Lung (tissue), 12 donors: ENCODE results near the gene CDC42BPA. TPM values are rescaled to one million over a fixed set of nuclear protein-coding genes. Genes with fewer than 3 reads are reported as not detected.

Experiments
- ATAC-seq: fragments of 200-7000 bp; cut with Tn5 transposase; one replicate; pipeline ENCODE4 v1.9.1; 2020; ENCODE audit warnings: moderate number of reproducible peaks; ENCODE audit not compliant: insufficient read depth, low FRiP score
- DNase-seq, 3 donors: peaks; one replicate each; pipeline ENCODE4 v3.0.0-alpha.2; 2013 to 2017
- H3K27ac ChIP-seq, 2 donors: one replicate each; pipeline ENCODE4 v1.5.1; 2013; ENCODE audit warnings: mild to moderate bottlenecking in 2 of 2, moderate library complexity in 2 of 2, control low read depth in 1 of 2, inconsistent platforms in 1 of 2, low read depth in 1 of 2, low read length in 1 of 2
- H3K27me3 ChIP-seq, 3 donors: one replicate each; pipeline ENCODE4 v1.5.1; 2013; ENCODE audit warnings: low read length in 2 of 3; ENCODE audit not compliant: control insufficient read depth in 3 of 3, insufficient read depth in 3 of 3
- H3K36me3 ChIP-seq, 4 donors: one replicate each; pipeline ENCODE4 v1.5.1; 2013; ENCODE audit warnings: low read length in 4 of 4, mild to moderate bottlenecking in 1 of 4, moderate library complexity in 1 of 4; ENCODE audit not compliant: control insufficient read depth in 4 of 4, insufficient read depth in 4 of 4
- H3K4me1 ChIP-seq, 5 donors: one replicate each; pipeline ENCODE4 v1.5.1; 2013; ENCODE audit warnings: low read length in 5 of 5, mild to moderate bottlenecking in 2 of 5, moderate library complexity in 1 of 5; ENCODE audit not compliant: control insufficient read depth in 5 of 5, insufficient read depth in 5 of 5
- H3K4me3 ChIP-seq: one replicate; pipeline ENCODE4 v1.5.1; 2013; ENCODE audit warnings: mild to moderate bottlenecking, control low read depth, moderate library complexity
- H3K9ac ChIP-seq, 2 donors: one replicate each; pipeline ENCODE4 v1.5.1; 2013; ENCODE audit warnings: low read length in 2 of 2, control low read depth in 1 of 2; ENCODE audit not compliant: insufficient read depth in 1 of 2
- H3K9me3 ChIP-seq, 4 donors: one replicate each; pipeline ENCODE4 v1.5.1; 2013; ENCODE audit warnings: low read length in 3 of 4, mild to moderate bottlenecking in 1 of 4, moderate library complexity in 1 of 4; ENCODE audit not compliant: control insufficient read depth in 4 of 4, insufficient read depth in 3 of 4
- CTCF ChIP-seq: IDR thresholded peaks from 2 replicates; pipeline ENCODE4 v1.5.1; 2012; ENCODE audit warnings: mild to moderate bottlenecking; ENCODE audit errors: control extremely low read depth, extremely low read depth
- WGBS, 2 donors: extraction: QIAGEN DNeasy Blood & Tissue Kit; methylation state at CpG; one replicate each; pipeline ENCODE4 v1.1.7; 2013; 5-methylcytosine and 5-hydroxymethylcytosine counted together
- polyA plus RNA-seq, 2 donors: library from polyadenylated mRNA; stranded (reverse); fragments of 200-250 nt; gene quantifications; one replicate each; pipeline ENCODE4 v1.2.1, GENCODE V29; 2013
- total RNA-seq, 2 donors: library from RNA; depleted of rRNA in 1 of 2; stranded (reverse); fragments of >200 nt in 1 of 2; gene quantifications; one replicate each; pipeline ENCODE4 v1.2.1, GENCODE V29; 2014 to 2021
- donor health status: control.
- donor health status: control.
- donor health status: Bipolar disorder and iron deficiency.
- donor health status: healthy.
- donor health status: DM: yes; HTN: yes; CAD: no.

Gene CDC42BPA
- total and polyA plus RNA-seq, 4 donors: 6.4 to 97.4 (median 20.2) TPM

GRCh38 chr1:227185291-227185690 lies 133.0 kb downstream of the CDC42BPA start:
- H3K4me3 ChIP-seq: no peak overlapping the region
- H3K36me3 ChIP-seq: peaks cover 0 to 5% (median 1%) of the 10 kb centered on the region in 4 donors
- no peak for ATAC-seq
- no peaks in the 10 kb centered on the region for H3K9me3 ChIP-seq
- DNase-seq: no peak
- no peaks in the 10 kb centered on the region for H3K27me3 ChIP-seq
- WGBS, 2 donors: 82 to 85% methylated on average over 9 of the region's 9 CpGs
- no peak overlapping the region for H3K27ac ChIP-seq
- TF ChIP-seq CTCF: no peak
- peaks cover 0 to 2% (median 0%) of the 10 kb centered on the region in 5 donors for H3K4me1 ChIP-seq
- H3K9ac ChIP-seq: no peak overlapping the region

GRCh38 chr1:227182012-227182411 lies 136.3 kb downstream of the CDC42BPA start:
- TF ChIP-seq CTCF: no peak
- ATAC-seq (no peak), DNase-seq (no peak)
- Histone ChIP-seq H3K4me1 (peaks cover 0 to 2% (median 0%) of the 10 kb centered on the region in 5 donors), H3K27ac (no peak overlapping the region), H3K36me3 (peaks cover 0 to 5% (median 1%) of the 10 kb centered on the region in 4 donors), H3K4me3 (no peak overlapping the region), H3K27me3 (no peaks in the 10 kb centered on the region), H3K9ac (no peak overlapping the region), H3K9me3 (no peaks in the 10 kb centered on the region)
- WGBS, 2 donors: 97 to 98% methylated on average over 3 of the region's 3 CpGs

- no peaks in the 10 kb centered on the region for H3K9me3 ChIP-seq
These were observed 142.7 kb downstream of the CDC42BPA start for GRCh38 chr1:227175611-227176010.

More at GRCh38 chr1:227175611-227176010, 142.7 kb downstream of the CDC42BPA start:
- WGBS, 2 donors: 79 to 89% methylated on average over 4 of the region's 4 CpGs
- no peaks in the 10 kb centered on the region for H3K27me3 ChIP-seq
- H3K27ac ChIP-seq: no peak overlapping the region
- H3K9ac ChIP-seq: no peak overlapping the region
- no peak for TF ChIP-seq CTCF
- no peak for ATAC-seq
- H3K4me1 ChIP-seq: peaks cover 0 to 7% (median 0%) of the 10 kb centered on the region in 5 donors
- peaks cover 0 to 3% (median 1%) of the 10 kb centered on the region in 4 donors for H3K36me3 ChIP-seq
- peak in 1 of 3 donors; percentile 15 for DNase-seq
- no peak overlapping the region for H3K4me3 ChIP-seq
